Measurements from ENCODE around the gene SNX25. TPM values are rescaled to one million over a fixed set of nuclear protein-coding genes. Genes with fewer than 3 reads are reported as not detected.

The SNX25 gene
- total RNA-seq, 4 donors from 2014 or later: 19.9 to 23.8 (median 21.5) TPM

DNA sequence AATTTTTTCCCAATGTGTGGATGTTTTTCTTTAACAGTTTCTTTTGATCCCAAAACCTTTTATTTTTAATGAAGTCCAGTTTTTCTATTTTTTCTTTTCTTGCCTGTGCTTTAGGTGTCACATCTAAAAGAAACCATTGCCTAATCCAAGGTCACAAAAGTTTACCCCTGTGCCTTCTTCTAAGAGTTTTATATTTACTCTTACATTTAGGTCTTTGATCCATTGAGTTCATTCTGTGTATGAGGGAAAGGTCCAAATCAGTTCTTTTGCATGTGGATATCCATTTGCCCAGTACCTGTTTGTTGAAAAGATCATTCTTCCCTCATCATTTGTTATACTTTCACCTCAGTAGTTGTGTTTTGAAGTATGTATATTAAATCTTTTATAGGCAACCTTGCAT lies 173.4 kb downstream of the SNX25 start:
- Histone ChIP-seq H3K27me3 (no peaks in the 10 kb centered on the region), H3K4me1 (peaks cover 0 to 3% (median 0%) of the 10 kb centered on the region in 4 donors), H3K27ac (replicated peaks in 1 of 4) (no peak overlapping the region), H3K9me3 (no peaks in the 10 kb centered on the region), H3K4me3 (no peak overlapping the region), H3K36me3 (no peaks in the 10 kb centered on the region)
- intact Hi-C loops (cut with DNase I): no loop called here
- no peak for TF ChIP-seq POLR2AphosphoS5 (IDR thresholded peaks at IDR 0.05)
- no peak for TF ChIP-seq EP300 (IDR thresholded peaks at IDR 0.05)
- TF ChIP-seq POLR2A (IDR thresholded peaks at IDR 0.05; ENCODE audit: low read depth): no peak
- TF ChIP-seq, protein P1, sequence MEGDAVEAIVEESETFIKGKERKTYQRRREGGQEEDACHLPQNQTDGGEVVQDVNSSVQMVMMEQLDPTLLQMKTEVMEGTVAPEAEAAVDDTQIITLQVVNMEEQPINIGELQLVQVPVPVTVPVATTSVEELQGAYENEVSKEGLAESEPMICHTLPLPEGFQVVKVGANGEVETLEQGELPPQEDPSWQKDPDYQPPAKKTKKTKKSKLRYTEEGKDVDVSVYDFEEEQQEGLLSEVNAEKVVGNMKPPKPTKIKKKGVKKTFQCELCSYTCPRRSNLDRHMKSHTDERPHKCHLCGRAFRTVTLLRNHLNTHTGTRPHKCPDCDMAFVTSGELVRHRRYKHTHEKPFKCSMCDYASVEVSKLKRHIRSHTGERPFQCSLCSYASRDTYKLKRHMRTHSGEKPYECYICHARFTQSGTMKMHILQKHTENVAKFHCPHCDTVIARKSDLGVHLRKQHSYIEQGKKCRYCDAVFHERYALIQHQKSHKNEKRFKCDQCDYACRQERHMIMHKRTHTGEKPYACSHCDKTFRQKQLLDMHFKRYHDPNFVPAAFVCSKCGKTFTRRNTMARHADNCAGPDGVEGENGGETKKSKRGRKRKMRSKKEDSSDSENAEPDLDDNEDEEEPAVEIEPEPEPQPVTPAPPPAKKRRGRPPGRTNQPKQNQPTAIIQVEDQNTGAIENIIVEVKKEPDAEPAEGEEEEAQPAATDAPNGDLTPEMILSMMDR (IDR thresholded peaks at IDR 0.05): no peak
- DNase-seq (ENCODE audit: extremely low spot score): no peak

DNA sequence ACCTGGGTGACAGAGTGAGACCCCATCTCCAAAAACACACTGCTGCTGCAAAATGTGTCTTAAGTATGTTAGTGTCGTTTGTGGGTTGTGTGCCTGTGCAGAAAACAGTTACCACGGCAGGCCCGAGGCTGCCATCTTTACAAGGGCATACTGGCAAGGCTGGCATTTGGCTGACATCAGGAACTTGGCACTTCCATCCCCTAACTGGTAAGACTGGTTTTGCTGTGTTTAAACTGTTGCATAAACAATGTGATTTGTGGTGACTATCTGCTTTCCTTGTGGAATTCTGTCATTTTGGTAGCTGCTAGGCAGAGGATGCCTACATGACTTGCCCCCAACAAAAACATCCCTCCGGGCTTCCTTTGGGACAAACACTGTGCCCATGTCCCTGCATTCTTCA lies 174.1 kb downstream of the SNX25 start:
- H3K4me3 ChIP-seq: no peak overlapping the region
- no peaks in the 10 kb centered on the region for H3K36me3 ChIP-seq
- peaks cover 0 to 3% (median 0%) of the 10 kb centered on the region in 4 donors for H3K4me1 ChIP-seq
- DNase-seq (ENCODE audit: extremely low spot score): no peak
- H3K27ac ChIP-seq (replicated peaks in 1 of 4): no peak overlapping the region
- no peaks in the 10 kb centered on the region for H3K9me3 ChIP-seq
- TF ChIP-seq POLR2AphosphoS5 (IDR thresholded peaks at IDR 0.05): no peak
- TF ChIP-seq EP300 (IDR thresholded peaks at IDR 0.05): no peak
- no peaks in the 10 kb centered on the region for H3K27me3 ChIP-seq
- WGBS: 98% methylated on average over 4 of the region's 4 CpGs
- intact Hi-C loops (cut with DNase I): no loop called here

DNA sequence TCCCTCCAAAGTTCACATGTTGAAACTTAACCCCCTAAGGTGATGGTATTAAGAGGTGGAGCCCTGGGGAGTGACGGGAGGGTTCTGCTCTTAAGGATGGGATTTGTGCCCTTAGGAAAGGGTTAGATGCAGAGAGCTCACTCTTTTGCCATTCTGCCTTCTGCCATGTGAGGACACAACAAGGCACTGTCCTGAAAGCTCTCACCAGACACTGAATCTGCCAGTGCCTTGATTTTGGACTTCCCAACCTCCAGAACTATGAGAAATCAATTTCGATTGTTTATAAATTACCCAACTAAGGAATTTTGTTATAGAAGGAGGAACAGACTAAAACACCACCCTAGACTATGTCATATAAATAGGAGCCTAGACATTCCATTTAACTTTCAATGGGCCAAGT lies 174.7 kb downstream of the SNX25 start:
- no peaks in the 10 kb centered on the region for H3K9me3 ChIP-seq
- no peak for DNase-seq (ENCODE audit: extremely low spot score)
- H3K27ac ChIP-seq (replicated peaks in 1 of 4): no peak overlapping the region
- H3K27me3 ChIP-seq: no peaks in the 10 kb centered on the region
- H3K4me1 ChIP-seq: peaks cover 0 to 3% (median 0%) of the 10 kb centered on the region in 4 donors
- WGBS: 93% methylated on average over 2 of the region's 2 CpGs
- H3K36me3 ChIP-seq: no peaks in the 10 kb centered on the region
- intact Hi-C loops (cut with DNase I): no loop called here
- no peak overlapping the region for H3K4me3 ChIP-seq
- TF ChIP-seq POLR2A (IDR thresholded peaks at IDR 0.05; ENCODE audit: low read depth) (no peak), EP300 (IDR thresholded peaks at IDR 0.05) (no peak), POLR2AphosphoS5 (IDR thresholded peaks at IDR 0.05) (no peak)
- TF ChIP-seq, protein P1 (IDR thresholded peaks at IDR 0.05): no peak

DNA sequence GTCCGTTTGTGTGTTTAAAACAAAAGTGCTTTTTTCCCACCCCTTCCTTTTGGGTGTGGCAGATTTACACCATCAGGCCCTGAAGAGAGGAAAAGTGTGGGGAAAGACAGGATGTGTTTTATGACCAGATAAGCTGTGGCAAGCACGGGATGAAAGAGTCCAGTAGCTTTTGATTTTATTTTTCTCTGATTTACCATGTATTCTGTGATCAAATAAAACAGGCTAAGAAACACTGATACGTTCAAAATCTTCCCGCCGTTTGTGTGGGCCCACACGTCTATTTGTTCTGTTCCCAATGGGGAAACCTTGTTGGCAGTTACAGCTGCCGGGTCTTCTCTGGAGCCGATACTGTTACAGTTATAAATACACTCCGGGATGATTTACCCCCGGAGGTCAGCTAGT lies 175.5 kb downstream of the SNX25 start:
- no peak for DNase-seq (ENCODE audit: extremely low spot score)
- Histone ChIP-seq H3K27ac (replicated peaks in 1 of 4) (no peak overlapping the region), H3K9me3 (no peaks in the 10 kb centered on the region), H3K4me3 (peak overlapping the region in 1 of 4 donors; percentile 6), H3K36me3 (no peaks in the 10 kb centered on the region), H3K27me3 (no peaks in the 10 kb centered on the region), H3K4me1 (peaks cover 0 to 3% (median 0%) of the 10 kb centered on the region in 4 donors)
- intact Hi-C loops (cut with DNase I): no loop called here
- WGBS: 35% methylated on average over 10 of the region's 10 CpGs
- TF ChIP-seq POLR2AphosphoS5 (IDR thresholded peaks at IDR 0.05) (peak in 1 of 2 donors; percentile 13), POLR2A (IDR thresholded peaks at IDR 0.05; ENCODE audit: low read depth) (no peak)

DNA sequence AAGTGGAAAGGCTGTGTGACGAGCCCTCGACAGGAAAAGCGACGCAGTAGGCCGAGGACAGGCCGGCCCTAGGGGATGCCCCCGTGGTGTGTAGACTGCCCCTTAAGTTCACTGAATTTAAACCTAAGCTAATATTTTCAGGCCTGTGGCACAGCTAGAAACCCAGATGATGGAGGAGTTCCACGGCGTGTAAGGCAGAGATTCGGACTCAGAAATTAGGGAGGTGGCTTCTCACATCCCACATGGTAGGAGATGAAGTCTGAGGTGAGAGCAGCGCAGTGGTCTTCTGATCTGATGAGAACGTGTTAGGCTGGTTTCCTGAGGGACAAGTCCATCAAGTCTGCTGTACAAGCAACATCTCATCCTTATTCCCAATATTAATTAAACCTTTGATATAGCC lies 178.6 kb downstream of the SNX25 start:
- Histone ChIP-seq H3K4me3 (no peak overlapping the region), H3K36me3 (no peaks in the 10 kb centered on the region), H3K27ac (replicated peaks in 1 of 4) (no peak overlapping the region), H3K4me1 (peaks cover 0 to 3% (median 0%) of the 10 kb centered on the region in 4 donors), H3K27me3 (no peaks in the 10 kb centered on the region), H3K9me3 (no peaks in the 10 kb centered on the region)
- no peak for DNase-seq (ENCODE audit: extremely low spot score)
- 96% methylated on average over 12 of the region's 12 CpGs for WGBS
- intact Hi-C loops (cut with DNase I): no loop called here
- TF ChIP-seq POLR2AphosphoS5 (IDR thresholded peaks at IDR 0.05) (no peak), EP300 (IDR thresholded peaks at IDR 0.05) (no peak), POLR2A (IDR thresholded peaks at IDR 0.05; ENCODE audit: low read depth) (no peak)
- TF ChIP-seq, protein P1 (IDR thresholded peaks at IDR 0.05): no peak

DNA sequence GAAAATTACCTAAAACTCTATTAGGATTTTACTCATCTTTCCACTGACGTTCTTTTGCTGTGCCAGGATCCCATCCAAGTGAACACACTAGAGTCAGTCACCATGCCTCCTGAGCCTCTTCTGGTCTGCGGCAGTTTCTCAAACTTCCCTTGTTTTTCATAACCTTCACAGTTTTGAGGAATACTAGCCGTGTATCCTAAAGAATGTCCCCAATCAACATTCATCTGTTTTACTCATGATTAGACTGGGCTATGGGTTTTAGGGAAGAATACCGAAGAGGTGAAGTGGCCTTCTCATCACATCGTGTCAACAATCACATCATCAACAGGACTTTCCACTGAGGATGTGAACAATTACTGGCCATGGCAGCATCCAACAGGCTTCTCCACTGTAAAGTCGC lies 181.5 kb downstream of the SNX25 start:
- Histone ChIP-seq H3K9me3 (no peaks in the 10 kb centered on the region), H3K27ac (replicated peaks in 1 of 4) (no peak overlapping the region), H3K27me3 (no peaks in the 10 kb centered on the region), H3K36me3 (no peaks in the 10 kb centered on the region), H3K4me3 (no peak overlapping the region), H3K4me1 (peaks cover 4 to 16% (median 8%) of the 10 kb centered on the region in 4 donors)
- WGBS: 91% methylated on average over 6 of the region's 6 CpGs
- TF ChIP-seq EP300 (IDR thresholded peaks at IDR 0.05) (no peak), POLR2A (IDR thresholded peaks at IDR 0.05; ENCODE audit: low read depth) (no peak), POLR2AphosphoS5 (IDR thresholded peaks at IDR 0.05) (no peak)
- TF ChIP-seq, protein P1 (IDR thresholded peaks at IDR 0.05): no peak
- DNase-seq (ENCODE audit: extremely low spot score): no peak
- intact Hi-C loops (cut with DNase I): loop anchor here (10.0 kb wide), 1 partner anchor 204 kb away; no protein-coding TSS in a partner anchor

Data from esophagus muscularis mucosa (tissue), 4 donors.